Osteoblast (primary cell): ENCODE data around the gene STYXL2. TPM values are rescaled to one million over a fixed set of nuclear protein-coding genes. Genes with fewer than 3 reads are reported as not detected.

ENCODE experiments used
- DNase-seq: peaks from one replicate; pipeline ENCODE4 v3.0.0; 2011; ENCODE audit warnings: low spot score, mixed read lengths; ENCODE audit not compliant: insufficient read length; ENCODE audit errors: missing footprints
- H2AFZ ChIP-seq: 2 replicates; pipeline ENCODE4 v1.6.0; 2011; ENCODE audit warnings: mild to moderate bottlenecking, low read length
- H3K27ac ChIP-seq: 2 replicates; pipeline ENCODE4 v1.5.1; 2011; ENCODE audit warnings: mild to moderate bottlenecking, low read depth, low read length, moderate library complexity
- H3K27me3 ChIP-seq: 2 replicates; pipeline ENCODE4 v1.6.0; 2012; ENCODE audit warnings: mild to moderate bottlenecking, control low read depth, inconsistent platforms, low read length, moderate library complexity; ENCODE audit not compliant: insufficient read depth
- H3K36me3 ChIP-seq: 2 replicates; pipeline ENCODE4 v1.5.1; 2011; ENCODE audit warnings: mild to moderate bottlenecking, low read length, control low read depth, moderate library complexity; ENCODE audit not compliant: insufficient read depth
- H3K4me1 ChIP-seq: 2 replicates; pipeline ENCODE4 v1.5.1; 2011; ENCODE audit warnings: mild to moderate bottlenecking, low read length, control low read depth, moderate library complexity; ENCODE audit not compliant: insufficient read depth
- H3K4me2 ChIP-seq: 2 replicates; pipeline ENCODE4 v1.6.0; 2011; ENCODE audit warnings: mild to moderate bottlenecking, low read length; ENCODE audit not compliant: insufficient read depth
- H3K4me3 ChIP-seq: fragments of 200-600 bp; sonication (generic); 3 replicates; pipeline ENCODE4 v1.5.1; 2012; ENCODE audit warnings: mild to moderate bottlenecking, low read length, inconsistent platforms; ENCODE audit not compliant: insufficient read depth
- H3K79me2 ChIP-seq: 2 replicates; pipeline ENCODE4 v1.6.0; 2012; ENCODE audit warnings: mild to moderate bottlenecking, low read length, control low read depth, inconsistent platforms; ENCODE audit not compliant: insufficient read depth
- H3K9me3 ChIP-seq: 2 replicates; pipeline ENCODE4 v1.5.1; 2011; ENCODE audit warnings: low read depth, low read length, control low read depth
- H4K20me1 ChIP-seq: 2 replicates; pipeline ENCODE4 v1.6.0; 2012; ENCODE audit warnings: mild to moderate bottlenecking, low read length, control low read depth; ENCODE audit not compliant: insufficient read depth
- CTCF ChIP-seq: IDR thresholded peaks from 2 replicates; pipeline ENCODE4 v1.5.1; 2011; ENCODE audit warnings: mild to moderate bottlenecking, low read depth, low read length, moderate library complexity; ENCODE audit errors: extremely low read depth
- total RNA-seq: library from RNA; depleted of rRNA; stranded (reverse); fragments of >200 nt; gene quantifications from 2 replicates; pipeline ENCODE4 v1.2.3, GENCODE V29; 2012

Gene STYXL2
- total RNA-seq, 1 donor, result not detected

GRCh38 chr1:167137793-167138510, 44.1 kb downstream of the STYXL2 start:
- TF ChIP-seq CTCF, result no peak
- no peak for DNase-seq
- Histone ChIP-seq H3K36me3 (no peaks in the 10 kb centered on the region), H3K9me3 (no peaks in the 10 kb centered on the region), H2AFZ (no peak overlapping the region), H4K20me1 (no peaks in the 10 kb centered on the region), H3K4me2 (no peak overlapping the region), H3K4me3 (no peak overlapping the region), H3K4me1 (no peaks in the 10 kb centered on the region), H3K27me3 (no peaks in the 10 kb centered on the region), H3K79me2 (no peaks in the 10 kb centered on the region), H3K27ac (no peak overlapping the region)

GRCh38 chr1:167138703-167139102, 44.8 kb downstream of the STYXL2 start:
- H3K4me2 ChIP-seq, result no peak overlapping the region

GRCh38 chr1:167141963-167142362, 48.1 kb downstream of the STYXL2 start:
- Histone ChIP-seq H3K9me3 (no peaks in the 10 kb centered on the region), H3K27ac (no peak overlapping the region), H2AFZ (no peak overlapping the region), H3K27me3 (no peaks in the 10 kb centered on the region), H3K4me2 (no peak overlapping the region), H3K79me2 (no peaks in the 10 kb centered on the region), H3K4me3 (no peak overlapping the region), H3K36me3 (no peaks in the 10 kb centered on the region), H4K20me1 (no peaks in the 10 kb centered on the region), H3K4me1 (no peaks in the 10 kb centered on the region)
- no peak for DNase-seq
- TF ChIP-seq CTCF, result no peak

More at GRCh38 chr1:167138703-167139102, 44.8 kb downstream of the STYXL2 start:
- Histone ChIP-seq H3K79me2 (no peaks in the 10 kb centered on the region), H2AFZ (no peak overlapping the region), H3K4me1 (no peaks in the 10 kb centered on the region), H3K36me3 (no peaks in the 10 kb centered on the region), H3K27me3 (no peaks in the 10 kb centered on the region), H3K9me3 (no peaks in the 10 kb centered on the region), H3K27ac (no peak overlapping the region), H3K4me3 (no peak overlapping the region), H4K20me1 (no peaks in the 10 kb centered on the region)
- TF ChIP-seq CTCF, result no peak
- no peak for DNase-seq

Other genes starting within 250 kb of the STYXL2 start
- gene TADA1, start 217.8 kb upstream of the STYXL2 start, total RNA-seq, result 10.6 and 11.6 TPM in 2 replicates
- under 0.01 and 0.36 TPM in 2 replicates for gene ILDR2, start 118.5 kb upstream of the STYXL2 start, total RNA-seq
- not detected in 2 replicates for gene MAEL, start 104.8 kb upstream of the STYXL2 start, total RNA-seq
- gene GPA33, start 3.7 kb upstream of the STYXL2 start, total RNA-seq, result not detected in 2 replicates
- 11.6 and 13.6 TPM in 2 replicates for gene POU2F1, start 126.8 kb downstream of the STYXL2 start, total RNA-seq